Heart left ventricle (tissue), 16 donors: ENCODE data around the gene UBE2E2. TPM values are rescaled to one million over a fixed set of nuclear protein-coding genes. Genes with fewer than 3 reads are reported as not detected.

Experiments used
- ATAC-seq, 4 donors: fragments of 200-7000 bp; cut with Tn5 transposase; one replicate each; pipeline ENCODE4 v1.9.1; 2020 to 2022; ENCODE audit warnings: moderate library complexity in 4 of 4, mild to moderate bottlenecking in 3 of 4, moderate number of reproducible peaks in 1 of 4
- DNase-seq, 5 donors: peaks; one replicate each; pipeline ENCODE4 v3.0.0-alpha.2; 2020
- H3K27ac ChIP-seq, 12 donors: fragments of 200-600 bp; sonication (generic) in 4 of 12; one replicate each; pipeline versions ENCODE4 v1.5.0 to v1.8.0; 2016 to 2022; ENCODE audit warnings: mild to moderate bottlenecking in 2 of 12
- H3K27me3 ChIP-seq, 9 donors: fragments of 200-600 bp; sonication (generic) in 2 of 9; one replicate each; pipeline versions ENCODE4 v1.5.1 to v1.8.0; 2016 to 2022; ENCODE audit warnings: mild to moderate bottlenecking in 3 of 9
- H3K36me3 ChIP-seq, 9 donors: fragments of 200-600 bp; sonication (generic) in 2 of 9; one replicate each; pipeline versions ENCODE4 v1.5.0 to v1.8.0; 2018 to 2022; ENCODE audit warnings: mild to moderate bottlenecking in 2 of 9
- H3K4me1 ChIP-seq, 12 donors: fragments of 200-600 bp; sonication (generic) in 4 of 12; one replicate each; pipeline versions ENCODE4 v1.5.0 to v1.8.0; 2016 to 2022; ENCODE audit warnings: mild to moderate bottlenecking in 3 of 12
- H3K4me3 ChIP-seq, 12 donors: fragments of 200-600 bp; sonication (generic) in 4 of 12; one replicate each; pipeline versions ENCODE4 v1.5.0 to v1.8.0; 2017 to 2022; ENCODE audit warnings: mild to moderate bottlenecking in 9 of 12, moderate library complexity in 4 of 12
- H3K9me3 ChIP-seq, 12 donors: fragments of 200-600 bp; sonication (generic) in 4 of 12; one replicate each; pipeline versions ENCODE4 v1.5.0 to v1.8.0; 2016 to 2022; ENCODE audit warnings: mild to moderate bottlenecking in 1 of 12
- POLR2A ChIP-seq, 2 donors: fragments of 450-650 bp; IDR thresholded peaks; one replicate each; pipeline ENCODE4 v1.6.1; 2017; ENCODE audit warnings: antibody characterized with exemption in 2 of 2, mild to moderate bottlenecking in 2 of 2, moderate library complexity in 2 of 2
- WGBS, 4 donors: extraction: QIAGEN DNeasy Blood & Tissue Kit in 2 of 4; methylation state at CpG; one replicate each; pipeline versions ENCODE4 v1.1.5 to v1.1.7; 2013 to 2018; 5-methylcytosine and 5-hydroxymethylcytosine counted together
- intact Hi-C, 10 donors: fragments of 100-400 bp; cut with DNase I; formaldehyde crosslinking; loops; one replicate each; pipeline versions ENCODE4 v1.11.1 to v1.14.2; 2022
- polyA plus RNA-seq, 2 donors: library from polyadenylated mRNA; stranded (reverse); fragments of 200-250 nt; gene quantifications; one replicate each; pipeline ENCODE4 v1.2.3, GENCODE V29; 2013
- total RNA-seq, 9 donors: library from RNA; depleted of rRNA in 2 of 9; stranded (reverse); fragments of >200 nt in 2 of 9; fragmentation: NEBNext Ultra II Directional in 3 of 9; extraction: Animal tissue kit (Norgen Biotek cat#: 25700) in 3 of 9; gene quantifications; one replicate each; pipeline versions ENCODE4 v1.1.0 to v1.2.4, GENCODE V29; 2016 to 2023
- TF ChIP-seq, protein P1 (sequence below), 12 donors: fragments of 200-600 bp; sonication (generic) in 4 of 12; IDR thresholded peaks; one replicate each; pipeline versions ENCODE4 v1.5.0 to v1.8.0; 2018 to 2022; ENCODE audit warnings: antibody characterized with exemption in 12 of 12, mild to moderate bottlenecking in 5 of 12
- donor health status: ischemic (EF 13 %, LVEDD 7.1; RV severe dilation, severe dysfunction).
- donor health status: healthy with polysubstance abuse.
- donor health status: DM: no; HTN: yes; CAD: no.
- donor health status: DM: no; HTN: no; CAD: no.
- donor health status: ischemic (EF 25% LVEDD 6.9; RV normal size, moderate dysfunction).
- donor health status: ischemic (EF 25% LVEDD 5.7; RV mildly dilated, moderate dysfunction).
- donor health status: healthy.
- donor health status: DM: yes; HTN: yes; CAD: no.
- donor health status: ischemic (EF 35%, LVEDD 5.7; RV mildly dilated, moderate dysfunction).
- donor health status: nonischemic (EF 11% LVEDD 7.7; RV severe dilation, severe dysfunction).
- donor health status: DM: yes; HTN: yes; CAD: no.
- donor health status: PGD.
- donor health status: ischemic (EF 29% LVEDD 5.4; RV normal size, mild dysfunction).
- donor health status: nonischemic (EF 23%, LVEDD 6.1; RV moderate dilation, normal function).

UBE2E2 gene
- total and polyA plus RNA-seq, 11 donors = 21.9 to 63.9 (median 50.8) TPM

DNA sequence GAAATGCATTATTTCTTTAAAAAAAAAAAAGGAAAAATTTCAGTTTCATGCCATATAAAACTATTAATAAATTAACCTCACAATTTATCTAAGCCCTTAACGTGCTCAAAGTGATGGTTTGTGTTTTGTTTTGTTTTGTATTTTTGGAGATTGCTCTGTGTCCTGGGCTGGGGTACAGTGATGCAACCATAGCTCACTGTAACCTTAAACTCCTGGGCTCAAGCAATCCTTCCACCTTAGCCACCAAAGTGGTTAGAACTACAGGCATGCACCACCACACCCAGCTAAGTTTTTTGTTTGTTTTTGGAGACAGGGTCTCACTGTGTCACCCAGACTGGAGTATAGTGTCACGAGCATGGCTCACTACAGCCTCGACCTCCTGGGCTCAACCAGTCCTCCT, 180.7 kb downstream of the UBE2E2 start:
- Histone ChIP-seq H3K4me1 (peaks cover 0 to 29% (median 11%) of the 10 kb centered on the region in 12 donors), H3K27ac (no peak overlapping the region), H3K4me3 (no peak overlapping the region), H3K36me3 (no peaks in the 10 kb centered on the region), H3K27me3 (no peaks in the 10 kb centered on the region), H3K9me3 (no peaks in the 10 kb centered on the region)
- intact Hi-C loops = no loop called here
- TF ChIP-seq, protein P1, sequence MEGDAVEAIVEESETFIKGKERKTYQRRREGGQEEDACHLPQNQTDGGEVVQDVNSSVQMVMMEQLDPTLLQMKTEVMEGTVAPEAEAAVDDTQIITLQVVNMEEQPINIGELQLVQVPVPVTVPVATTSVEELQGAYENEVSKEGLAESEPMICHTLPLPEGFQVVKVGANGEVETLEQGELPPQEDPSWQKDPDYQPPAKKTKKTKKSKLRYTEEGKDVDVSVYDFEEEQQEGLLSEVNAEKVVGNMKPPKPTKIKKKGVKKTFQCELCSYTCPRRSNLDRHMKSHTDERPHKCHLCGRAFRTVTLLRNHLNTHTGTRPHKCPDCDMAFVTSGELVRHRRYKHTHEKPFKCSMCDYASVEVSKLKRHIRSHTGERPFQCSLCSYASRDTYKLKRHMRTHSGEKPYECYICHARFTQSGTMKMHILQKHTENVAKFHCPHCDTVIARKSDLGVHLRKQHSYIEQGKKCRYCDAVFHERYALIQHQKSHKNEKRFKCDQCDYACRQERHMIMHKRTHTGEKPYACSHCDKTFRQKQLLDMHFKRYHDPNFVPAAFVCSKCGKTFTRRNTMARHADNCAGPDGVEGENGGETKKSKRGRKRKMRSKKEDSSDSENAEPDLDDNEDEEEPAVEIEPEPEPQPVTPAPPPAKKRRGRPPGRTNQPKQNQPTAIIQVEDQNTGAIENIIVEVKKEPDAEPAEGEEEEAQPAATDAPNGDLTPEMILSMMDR (IDR thresholded peaks at IDR 0.05) = no peak
- TF ChIP-seq POLR2A (IDR thresholded peaks at IDR 0.05) = no peak
- DNase-seq (no peak), ATAC-seq (no peak)
- WGBS, 4 donors = 76 to 88% (median 81%) methylated on average over 3 of the region's 3 CpGs

DNA sequence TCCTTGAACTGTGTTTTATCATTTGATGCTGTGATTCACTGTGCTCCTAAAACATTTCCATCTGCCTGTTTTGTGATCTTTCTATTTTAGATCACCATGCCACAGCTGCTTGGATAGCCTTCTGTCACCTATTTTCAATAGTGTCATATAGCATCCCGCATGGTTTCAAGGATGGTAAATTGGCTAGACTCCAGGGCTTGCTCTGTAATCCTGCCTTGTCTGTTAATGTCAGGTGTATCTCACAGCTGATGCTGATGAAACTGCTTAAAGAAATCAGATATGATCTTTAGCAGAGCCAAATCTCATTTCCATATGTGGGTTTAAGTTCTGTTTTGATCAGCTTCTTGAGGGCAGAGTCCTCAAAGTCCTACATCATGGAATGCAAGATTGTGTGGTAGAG, 182.2 kb downstream of the UBE2E2 start:
- peaks cover 0 to 29% (median 11%) of the 10 kb centered on the region in 12 donors for H3K4me1 ChIP-seq
- H3K4me3 ChIP-seq = no peak overlapping the region
- ATAC-seq = no peak
- H3K27ac ChIP-seq = no peak overlapping the region
- intact Hi-C loops = no loop called here
- 20 to 42% (median 37%) methylated on average over 1 of the region's 1 CpG for WGBS, 4 donors
- TF ChIP-seq POLR2A (IDR thresholded peaks at IDR 0.05) = no peak
- TF ChIP-seq, protein P1 (IDR thresholded peaks at IDR 0.05) = no peak
- no peaks in the 10 kb centered on the region for H3K27me3 ChIP-seq
- no peaks in the 10 kb centered on the region for H3K9me3 ChIP-seq
- DNase-seq = no peak
- no peaks in the 10 kb centered on the region for H3K36me3 ChIP-seq

DNA sequence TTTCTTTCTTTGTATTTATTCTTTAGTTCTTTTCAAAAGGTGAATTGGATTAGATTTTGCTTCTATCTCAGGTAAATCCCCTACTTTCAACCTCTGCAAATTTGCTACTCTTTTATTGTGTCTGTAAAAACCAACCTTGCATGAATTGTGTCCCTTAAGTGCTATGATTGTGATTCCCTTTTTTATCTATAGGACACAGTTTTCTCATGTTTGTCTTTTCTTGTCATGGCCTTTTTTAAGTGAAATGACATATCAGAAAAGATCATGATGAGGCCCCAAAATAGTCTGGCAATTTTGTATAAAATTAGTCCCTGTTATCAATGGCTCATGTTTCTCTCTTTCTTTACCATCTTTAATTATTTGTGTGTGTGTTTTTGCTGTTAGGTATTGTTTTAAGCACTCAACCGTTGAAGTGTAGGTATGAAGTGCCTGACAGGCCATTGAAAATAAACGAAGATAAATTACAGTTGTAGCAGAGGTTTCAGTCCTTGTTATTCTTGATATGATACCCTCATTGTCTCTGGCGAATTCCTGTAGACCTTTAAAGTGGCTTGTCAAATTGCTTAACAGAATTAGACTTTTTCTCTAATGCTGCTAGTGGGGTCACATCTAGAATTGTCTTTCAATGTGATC, 184.3 kb downstream of the UBE2E2 start:
- Histone ChIP-seq H3K4me1 (peaks cover 0 to 29% (median 13%) of the 10 kb centered on the region in 12 donors), H3K27me3 (no peaks in the 10 kb centered on the region), H3K9me3 (no peaks in the 10 kb centered on the region), H3K27ac (no peak overlapping the region), H3K36me3 (no peaks in the 10 kb centered on the region), H3K4me3 (no peak overlapping the region)
- no peak for ATAC-seq
- no peak for DNase-seq
- intact Hi-C loops = no loop called here
- TF ChIP-seq POLR2A (IDR thresholded peaks at IDR 0.05) = no peak
- TF ChIP-seq, protein P1 (IDR thresholded peaks at IDR 0.05) = no peak
- WGBS, 4 donors = 20 to 35% (median 30%) methylated on average over 3 of the region's 3 CpGs

DNA sequence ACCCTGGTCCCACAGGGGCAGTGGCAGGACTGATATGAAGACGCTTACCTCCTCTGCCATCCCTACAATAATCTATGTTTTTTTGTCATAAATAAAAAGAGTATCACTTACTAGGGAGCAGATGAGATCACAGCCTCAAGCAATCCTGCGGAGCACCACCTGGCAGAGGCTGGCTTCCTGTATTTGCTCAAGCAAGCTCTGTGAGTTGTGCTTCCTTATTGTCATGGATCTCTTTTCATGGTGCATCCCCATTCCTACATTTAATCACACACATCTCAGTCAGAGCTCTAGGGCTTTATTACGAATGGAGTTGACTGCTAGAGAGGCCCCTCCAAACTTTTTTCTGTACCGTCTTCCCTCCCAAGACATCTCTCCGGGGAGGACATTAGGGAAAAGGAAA, 186.0 kb downstream of the UBE2E2 start:
- WGBS, 4 donors = 79 to 86% (median 83%) methylated on average over 5 of the region's 5 CpGs
- ATAC-seq = no peak
- peaks cover 0 to 29% (median 13%) of the 10 kb centered on the region in 12 donors for H3K4me1 ChIP-seq
- no peak overlapping the region for H3K27ac ChIP-seq
- H3K9me3 ChIP-seq = no peaks in the 10 kb centered on the region
- no peak for DNase-seq
- no peaks in the 10 kb centered on the region for H3K27me3 ChIP-seq
- no peak for TF ChIP-seq POLR2A (IDR thresholded peaks at IDR 0.05)
- TF ChIP-seq, protein P1 (IDR thresholded peaks at IDR 0.05) = no peak
- no peaks in the 10 kb centered on the region for H3K36me3 ChIP-seq
- intact Hi-C loops = no loop called here
- no peak overlapping the region for H3K4me3 ChIP-seq
